K562 (cell line): ENCODE data around the gene ADAMTS6. TPM values are rescaled to one million over a fixed set of nuclear protein-coding genes. Genes with fewer than 3 reads are reported as not detected.

ENCODE experiments used
- ARID4B ChIP-seq: sonication (generic); formaldehyde crosslinking; IDR thresholded peaks from 2 replicates; pipeline ENCODE4 v1.8.0; 2022; ENCODE audit warnings: mild to moderate bottlenecking, missing genetic modification reagents
- BCL6 ChIP-seq: fragments of 250-450 bp; sonication (Bioruptor Pico); IDR thresholded peaks from 2 replicates; pipeline ENCODE4 v1.4.0; 2020
- DIDO1 ChIP-seq: fragments of 450-650 bp; IDR thresholded peaks from 2 replicates; pipeline ENCODE4 v1.6.1; 2016; ENCODE audit warnings: low read depth, missing biosample characterization, missing genetic modification characterization
- JUNB ChIP-seq: fragments of 450-650 bp; formaldehyde crosslinking; conservative IDR thresholded peaks from 2 replicates; pipeline ENCODE4 v1.4.0; 2020; ENCODE audit warnings: mild to moderate bottlenecking
- JUND ChIP-seq, 2 experiments: IDR thresholded peaks; 2 replicates in 1 of 2; 3 replicates in 1 of 2; pipeline ENCODE4 v1.6.1; 2011; ENCODE audit warnings: borderline replicate concordance in 2 of 2, low read depth in 2 of 2, low read length in 2 of 2, improper control_type of control experiment in 1 of 2, missing biosample characterization in 1 of 2, missing genetic modification characterization in 1 of 2, missing genetic modification reagents in 1 of 2
- L3MBTL2 ChIP-seq: fragments of 450-650 bp; IDR thresholded peaks from 2 replicates; pipeline ENCODE4 v1.6.1; 2016; ENCODE audit warnings: mild to moderate bottlenecking, moderate library complexity
- NCOA1 ChIP-seq: fragments of 450-650 bp; IDR thresholded peaks from 2 replicates; pipeline ENCODE4 v1.6.1; 2016; ENCODE audit warnings: low read depth
- PHF8 ChIP-seq: fragments of 200-600 bp; sonication (generic); IDR thresholded peaks from 2 replicates; pipeline ENCODE4 v1.6.1; 2012; ENCODE audit warnings: mixed run types, mild to moderate bottlenecking, inconsistent platforms, low read length, moderate library complexity, borderline replicate concordance
- PML ChIP-seq: IDR thresholded peaks from 2 replicates; pipeline ENCODE4 v1.6.1; 2012; ENCODE audit warnings: low read length, inconsistent platforms
- RAD21 ChIP-seq, 2 experiments: fragments of 250-450 bp in 1 of 2; fragments of 450-650 bp in 1 of 2; sonication (Bioruptor Pico) in 1 of 2; formaldehyde crosslinking in 1 of 2; IDR thresholded peaks in 1 of 2; conservative IDR thresholded peaks in 1 of 2; 2 replicates each; pipeline versions ENCODE4 v1.4.0 to v1.8.0; 2020 to 2022; ENCODE audit warnings: mild to moderate bottlenecking in 2 of 2, moderate library complexity in 1 of 2
- SUPT5H ChIP-seq: fragments of 450-650 bp; IDR thresholded peaks from 2 replicates; pipeline ENCODE4 v1.6.1; 2016
- YY1 ChIP-seq, 3 experiments: IDR thresholded peaks; 2 replicates each; pipeline ENCODE4 v1.6.1; 2011; ENCODE audit warnings: low read length in 2 of 3, mild to moderate bottlenecking in 2 of 3, moderate library complexity in 2 of 3, borderline replicate concordance in 1 of 3, control low read depth in 1 of 3, low read depth in 1 of 3; ENCODE audit not compliant: insufficient read depth in 3 of 3, insufficient replicate concordance in 2 of 3, control insufficient read depth in 1 of 3, insufficient read length in 1 of 3; ENCODE audit errors: extremely low read depth in 1 of 3
- ZKSCAN1 ChIP-seq: fragments of 150-350 bp; IDR thresholded peaks from 2 replicates; pipeline ENCODE4 v1.6.1; 2016; ENCODE audit warnings: low read depth, low read length
- ZNF146 ChIP-seq: IDR thresholded peaks from one replicate; pipeline ENCODE4 v1.6.1; 2018; ENCODE audit warnings: missing compliant biosample characterization; ENCODE audit not compliant: unreplicated experiment
- ZNF280B ChIP-seq: fragments of 250-450 bp; sonication (Bioruptor Pico); IDR thresholded peaks from 2 replicates; pipeline ENCODE4 v1.5.1; 2021; ENCODE audit warnings: mild to moderate bottlenecking
- ZNF695 ChIP-seq: fragments of 450-650 bp; formaldehyde crosslinking; IDR thresholded peaks from 2 replicates; pipeline ENCODE4 v1.4.0; 2020; ENCODE audit warnings: mild to moderate bottlenecking, moderate library complexity
- polyA plus RNA-seq, 8 experiments: library from polyadenylated mRNA; depleted of rRNA in 4 of 8; stranded (reverse) in 5 of 8; unstranded in 3 of 8; fragments of >200 nt; fragmentation: Nextera tagmentation in 2 of 8; fragmentation: Illumina TruSeq in 1 of 8; extraction: Ambion mirVana in 2 of 8; extraction: Trizol in 1 of 8; gene quantifications; 2 replicates each; pipeline versions ENCODE4 v1.2.1 to v1.2.3, GENCODE V29; 2011 to 2014; ENCODE audit warnings: inconsistent platforms in 1 of 8, missing spikeins in 1 of 8
- total RNA-seq, 7 experiments: library from RNA; depleted of rRNA in 6 of 7; stranded (reverse); fragments of >200 nt in 6 of 7; fragmentation: Illumina TruSeq in 2 of 7; extraction: Trizol in 2 of 7; gene quantifications; 2 replicates each; pipeline versions ENCODE4 v1.2.1 to v1.2.3, GENCODE V29; 2011 to 2021; ENCODE audit warnings: low replicate concordance in 1 of 7
- TF ChIP-seq, protein P1 (sequence below): sonication (generic); formaldehyde crosslinking; IDR thresholded peaks from 2 replicates; pipeline ENCODE4 v1.9.0; 2022; ENCODE audit warnings: mild to moderate bottlenecking, missing genetic modification reagents
- TF ChIP-seq, protein P2 (sequence below): sonication (generic); formaldehyde crosslinking; IDR thresholded peaks from 2 replicates; pipeline ENCODE4 v1.8.0; 2022; ENCODE audit warnings: missing genetic modification reagents, mild to moderate bottlenecking, moderate library complexity, borderline replicate concordance

The ADAMTS6 gene
- total and polyA plus RNA-seq, 9 of the 15 experiments (the other 6 are each of a cell fraction or from before 2014, with no cell fraction given) = 0.57 to 5.3 (median 1.5) TPM

GRCh38 chr5:65481635-65482295 lies at the start of gene ADAMTS6 (continued):
- TF ChIP-seq ARID4B (CRISPR knock-in tag) (no peak), YY1 (IDR thresholded peaks at IDR 0.05; ENCODE audit: borderline replicate concordance in 1 of 3, control insufficient read depth in 1 of 3, extremely low read depth in 1 of 3, insufficient read depth in 3 of 3, insufficient read length in 1 of 3, insufficient replicate concordance in 2 of 3, low read depth in 1 of 3, low read length in 2 of 3) (peak in 1 of 3 experiments; percentile 37), DIDO1 (tag) (peak; percentile 53; the same call in 1 of the 2 replicates), PML (0 out of 2 replicates have a peak, but pooled peaks have one; percentile 29), L3MBTL2 (peak; percentile 33; the same call in 1 of the 2 replicates), RAD21 (CRISPR knock-in tag; conservative IDR thresholded peaks at IDR 0.05 in 1 of 2, IDR thresholded peaks at IDR 0.05 in 1 of 2) (0 out of 4 replicates have a peak, but pooled peaks of 1 of the 2 experiments have one; percentile 12), JUND (IDR thresholded peaks at IDR 0.05; ENCODE audit: borderline replicate concordance, low read depth, low read length) (peak; percentile 90), JUND (tag; IDR thresholded peaks at IDR 0.05; ENCODE audit: borderline replicate concordance, low read depth, low read length) (peak; percentile 93; the same call in 2 of the 3 replicates), ZKSCAN1 (0 out of 2 replicates have a peak, but pooled peaks have one; percentile 17), ZNF146 (no peak), ZNF280B (CRISPR knock-in tag) (no peak), SUPT5H (peak; percentile 65), PHF8 (peak; percentile 15; the same call in 1 of the 2 replicates), JUNB (CRISPR knock-in tag) (no peak), ZNF695 (no peak), NCOA1 (peak; percentile 39), BCL6 (no peak)
- TF ChIP-seq, protein P1, sequence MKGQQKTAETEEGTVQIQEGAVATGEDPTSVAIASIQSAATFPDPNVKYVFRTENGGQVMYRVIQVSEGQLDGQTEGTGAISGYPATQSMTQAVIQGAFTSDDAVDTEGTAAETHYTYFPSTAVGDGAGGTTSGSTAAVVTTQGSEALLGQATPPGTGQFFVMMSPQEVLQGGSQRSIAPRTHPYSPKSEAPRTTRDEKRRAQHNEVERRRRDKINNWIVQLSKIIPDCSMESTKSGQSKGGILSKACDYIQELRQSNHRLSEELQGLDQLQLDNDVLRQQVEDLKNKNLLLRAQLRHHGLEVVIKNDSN (CRISPR knock-in tag) = peak; percentile 96
- TF ChIP-seq, protein P2, sequence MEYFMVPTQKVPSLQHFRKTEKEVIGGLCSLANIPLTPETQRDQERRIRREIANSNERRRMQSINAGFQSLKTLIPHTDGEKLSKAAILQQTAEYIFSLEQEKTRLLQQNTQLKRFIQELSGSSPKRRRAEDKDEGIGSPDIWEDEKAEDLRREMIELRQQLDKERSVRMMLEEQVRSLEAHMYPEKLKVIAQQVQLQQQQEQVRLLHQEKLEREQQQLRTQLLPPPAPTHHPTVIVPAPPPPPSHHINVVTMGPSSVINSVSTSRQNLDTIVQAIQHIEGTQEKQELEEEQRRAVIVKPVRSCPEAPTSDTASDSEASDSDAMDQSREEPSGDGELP (CRISPR knock-in tag) = peak; percentile 62; the same call in 1 of the 2 replicates
